MM.1S (cell line): Measurements from ENCODE around the gene ZNF30.
A peak's percentile ranks its signal among the peaks of the same experiment; 100 is the strongest.

ENCODE experiments used
- DNase-seq: peaks from one replicate; pipeline ENCODE4 v3.0.0-alpha.2; 2015
- H2AFZ ChIP-seq: fragments of 300-600 bp; sonication (generic); 2 replicates; pipeline ENCODE4 v1.6.0; 2016; ENCODE audit warnings: antibody characterized with exemption, low read length
- H3F3A ChIP-seq: fragments of 300-600 bp; sonication (generic); 2 replicates; pipeline ENCODE4 v1.6.1; 2016; ENCODE audit warnings: mild to moderate bottlenecking, antibody characterized with exemption, low read length, moderate library complexity, mixed read lengths; ENCODE audit not compliant: insufficient read depth
- H3K27ac ChIP-seq: fragments of 300-600 bp; sonication (generic); 2 replicates; pipeline ENCODE4 v1.5.1; 2016; ENCODE audit warnings: mild to moderate bottlenecking, low read length
- H3K27me3 ChIP-seq: fragments of 300-600 bp; sonication (generic); replicated peaks from 2 replicates; pipeline ENCODE4 v1.6.0; 2016; ENCODE audit warnings: low read length; ENCODE audit not compliant: insufficient read depth
- H3K36me3 ChIP-seq: fragments of 300-600 bp; sonication (generic); replicated peaks from 2 replicates; pipeline ENCODE4 v1.6.1; 2016; ENCODE audit warnings: mild to moderate bottlenecking, low read length, mixed read lengths; ENCODE audit not compliant: insufficient read depth
- H3K4me1 ChIP-seq: fragments of 300-600 bp; sonication (generic); 2 replicates; pipeline ENCODE4 v1.6.1; 2016; ENCODE audit warnings: low read length, mixed read lengths
- H3K4me2 ChIP-seq: fragments of 300-600 bp; sonication (generic); 2 replicates; pipeline ENCODE4 v1.6.0; 2016; ENCODE audit warnings: low read depth, low read length
- H3K4me3 ChIP-seq: fragments of 300-600 bp; sonication (generic); 2 replicates; pipeline ENCODE4 v1.5.1; 2016; ENCODE audit warnings: low read length, mixed read lengths
- H3K79me2 ChIP-seq: fragments of 300-600 bp; sonication (generic); 2 replicates; pipeline ENCODE4 v1.6.1; 2016; ENCODE audit warnings: mixed run types, low read length, mixed read lengths
- H3K9ac ChIP-seq: fragments of 300-600 bp; sonication (generic); 2 replicates; pipeline ENCODE4 v1.6.1; 2016; ENCODE audit warnings: low read length, mixed read lengths
- H3K9me2 ChIP-seq: fragments of 300-600 bp; sonication (generic); replicated peaks from 2 replicates; pipeline ENCODE4 v1.6.1; 2016; ENCODE audit warnings: mild to moderate bottlenecking, low read length, mixed read lengths; ENCODE audit not compliant: insufficient read depth
- H3K9me3 ChIP-seq: fragments of 300-600 bp; sonication (generic); replicated peaks from 2 replicates; pipeline ENCODE4 v1.6.1; 2016; ENCODE audit warnings: mild to moderate bottlenecking, low read length, mixed read lengths; ENCODE audit not compliant: insufficient read depth
- H4K20me1 ChIP-seq: fragments of 300-600 bp; sonication (generic); 2 replicates; pipeline ENCODE4 v1.6.1; 2016; ENCODE audit warnings: mild to moderate bottlenecking, low read length, moderate library complexity, mixed read lengths; ENCODE audit not compliant: insufficient read depth
- EZH2 ChIP-seq: fragments of 300-600 bp; sonication (generic); optimal IDR thresholded peaks from 2 replicates; pipeline ENCODE3; 2017; ENCODE audit warnings: low read depth, mild to moderate bottlenecking, antibody characterized with exemption, low read length, mixed read lengths
- EZH2phosphoT487 ChIP-seq: fragments of 300-600 bp; sonication (generic); IDR thresholded peaks from 2 replicates; pipeline ENCODE4 v1.6.1; 2018; ENCODE audit warnings: antibody characterized with exemption, low read length
- TF ChIP-seq, protein P1 (sequence below): fragments of 300-600 bp; sonication (generic); IDR thresholded peaks from 2 replicates; pipeline ENCODE4 v1.5.1; 2016; ENCODE audit warnings: antibody characterized with exemption, low read length, mixed read lengths

ZNF30 gene

DNA sequence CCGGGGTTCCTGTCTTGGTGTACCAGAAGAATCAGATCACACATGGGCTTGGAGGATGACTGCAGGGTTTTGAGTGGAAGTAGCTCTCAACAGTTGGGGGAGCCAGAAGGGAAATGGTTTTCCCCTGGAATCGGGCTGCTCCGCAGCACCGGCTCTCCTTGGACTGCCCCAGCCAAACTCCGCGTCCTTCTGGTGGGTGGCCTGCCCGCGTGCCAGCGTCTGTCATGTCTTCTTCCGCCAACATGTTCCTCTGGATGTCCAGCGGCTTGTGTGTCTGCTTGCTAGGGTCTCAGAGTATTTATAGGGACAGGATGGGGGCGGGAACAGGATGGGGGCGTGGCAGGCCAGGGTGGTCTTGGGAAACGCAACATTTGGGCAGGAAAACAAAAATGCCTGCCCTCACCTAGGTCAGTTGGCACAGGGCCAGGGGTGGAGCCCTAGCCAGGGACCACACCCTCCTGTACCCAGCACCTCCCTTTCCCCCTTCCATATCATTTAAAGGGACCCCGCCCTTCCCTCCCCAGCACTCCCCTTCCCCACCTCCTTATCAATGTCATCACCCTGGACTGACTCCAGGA is 1.3 kb upstream of the ZNF30 start:
- Histone ChIP-seq H4K20me1 (no peaks in the 10 kb centered on the region), H3F3A (peaks cover 5% of the 10 kb centered on the region; the same call in 1 of the 2 replicates), H3K4me2 (no peak overlapping the region)

GRCh38 chr19:34926361-34926684 is 380 bp upstream of the ZNF30 start:
- peak overlapping the region; percentile 81 for H3K4me2 ChIP-seq
- H3K4me1 ChIP-seq: no peaks in the 10 kb centered on the region
- H3K79me2 ChIP-seq: no peaks in the 10 kb centered on the region
- H3K9me2 ChIP-seq: no peaks in the 10 kb centered on the region
- no peak overlapping the region for H3K27ac ChIP-seq
- no peak for TF ChIP-seq EZH2phosphoT487
- TF ChIP-seq, protein P1, sequence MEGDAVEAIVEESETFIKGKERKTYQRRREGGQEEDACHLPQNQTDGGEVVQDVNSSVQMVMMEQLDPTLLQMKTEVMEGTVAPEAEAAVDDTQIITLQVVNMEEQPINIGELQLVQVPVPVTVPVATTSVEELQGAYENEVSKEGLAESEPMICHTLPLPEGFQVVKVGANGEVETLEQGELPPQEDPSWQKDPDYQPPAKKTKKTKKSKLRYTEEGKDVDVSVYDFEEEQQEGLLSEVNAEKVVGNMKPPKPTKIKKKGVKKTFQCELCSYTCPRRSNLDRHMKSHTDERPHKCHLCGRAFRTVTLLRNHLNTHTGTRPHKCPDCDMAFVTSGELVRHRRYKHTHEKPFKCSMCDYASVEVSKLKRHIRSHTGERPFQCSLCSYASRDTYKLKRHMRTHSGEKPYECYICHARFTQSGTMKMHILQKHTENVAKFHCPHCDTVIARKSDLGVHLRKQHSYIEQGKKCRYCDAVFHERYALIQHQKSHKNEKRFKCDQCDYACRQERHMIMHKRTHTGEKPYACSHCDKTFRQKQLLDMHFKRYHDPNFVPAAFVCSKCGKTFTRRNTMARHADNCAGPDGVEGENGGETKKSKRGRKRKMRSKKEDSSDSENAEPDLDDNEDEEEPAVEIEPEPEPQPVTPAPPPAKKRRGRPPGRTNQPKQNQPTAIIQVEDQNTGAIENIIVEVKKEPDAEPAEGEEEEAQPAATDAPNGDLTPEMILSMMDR: no peak
- TF ChIP-seq EZH2: no peak
- H4K20me1 ChIP-seq: no peaks in the 10 kb centered on the region
- no peaks in the 10 kb centered on the region for H3K36me3 ChIP-seq
- H3K4me3 ChIP-seq: no peak overlapping the region
- peaks cover 5% of the 10 kb centered on the region; the same call in 1 of the 2 replicates for H3F3A ChIP-seq
- 0 out of 2 replicates have a peak, but pooled peaks cover 3% of the 10 kb centered on the region for H3K9me3 ChIP-seq
- H2AFZ ChIP-seq: peak overlapping the region; percentile 95
- no peak for DNase-seq
- peaks cover 29% of the 10 kb centered on the region for H3K27me3 ChIP-seq
- no peak overlapping the region for H3K9ac ChIP-seq

More for the DNA sequence above, 1.3 kb upstream of the ZNF30 start:
- Histone ChIP-seq H3K27ac (no peak overlapping the region), H3K4me3 (no peak overlapping the region), H2AFZ (no peak overlapping the region), H3K27me3 (peaks cover 29% of the 10 kb centered on the region), H3K79me2 (no peaks in the 10 kb centered on the region), H3K9ac (no peak overlapping the region), H3K9me3 (0 out of 2 replicates have a peak, but pooled peaks cover 3% of the 10 kb centered on the region), H3K4me1 (no peaks in the 10 kb centered on the region), H3K9me2 (no peaks in the 10 kb centered on the region), H3K36me3 (no peaks in the 10 kb centered on the region)
- TF ChIP-seq EZH2phosphoT487: no peak
- no peak for TF ChIP-seq EZH2
- TF ChIP-seq, protein P1: no peak
- no peak for DNase-seq

GRCh38 chr19:34932494-34932893 is 5.8 kb downstream of the ZNF30 start:
- no peak for DNase-seq
- TF ChIP-seq EZH2phosphoT487: no peak
- TF ChIP-seq, protein P1: no peak
- TF ChIP-seq EZH2: no peak
- no peaks in the 10 kb centered on the region for H4K20me1 ChIP-seq
- H3K9me2 ChIP-seq: no peaks in the 10 kb centered on the region
- H3K27ac ChIP-seq: no peak overlapping the region
- H3K4me2 ChIP-seq: no peak overlapping the region
- H3F3A ChIP-seq: no peaks in the 10 kb centered on the region
- H3K9me3 ChIP-seq: no peaks in the 10 kb centered on the region
- no peak overlapping the region for H3K9ac ChIP-seq
- no peaks in the 10 kb centered on the region for H3K79me2 ChIP-seq
- no peaks in the 10 kb centered on the region for H3K4me1 ChIP-seq
- H3K27me3 ChIP-seq: 0 out of 2 replicates have a peak, but pooled peaks cover under 1% of the 10 kb centered on the region
- H2AFZ ChIP-seq: no peak overlapping the region
- no peak overlapping the region for H3K4me3 ChIP-seq
- no peaks in the 10 kb centered on the region for H3K36me3 ChIP-seq
